Left lung (tissue), 10 donors: ENCODE measurements around the gene ARF3. TPM values are rescaled to one million over a fixed set of nuclear protein-coding genes. Genes with fewer than 3 reads are reported as not detected.

Experiments used
- ATAC-seq: fragments of 200-7000 bp; cut with Tn5 transposase; one replicate; pipeline ENCODE4 v1.9.1; 2020; ENCODE audit warnings: moderate library complexity
- DNase-seq, 4 donors: peaks; one replicate each; pipeline ENCODE4 v3.0.0-alpha.2; 2013 to 2020
- H3K27ac ChIP-seq, 2 donors: fragments of 200-600 bp; sonication (generic) in 1 of 2; one replicate each; pipeline versions ENCODE4 v1.5.0 to v1.8.0; 2020 to 2021
- H3K27me3 ChIP-seq, 2 donors: fragments of 200-600 bp; sonication (generic) in 1 of 2; one replicate each; pipeline versions ENCODE4 v1.5.0 to v1.8.0; 2020 to 2021
- H3K36me3 ChIP-seq, 2 donors: fragments of 200-600 bp; sonication (generic) in 1 of 2; one replicate each; pipeline versions ENCODE4 v1.5.0 to v1.8.0; 2020 to 2021
- H3K4me1 ChIP-seq, 2 donors: fragments of 200-600 bp; one replicate each; pipeline ENCODE4 v1.8.0; 2021
- H3K4me3 ChIP-seq, 2 donors: fragments of 200-600 bp; sonication (generic) in 1 of 2; one replicate each; pipeline versions ENCODE4 v1.5.0 to v1.8.0; 2020 to 2021; ENCODE audit warnings: mild to moderate bottlenecking in 1 of 2
- H3K9me3 ChIP-seq, 2 donors: fragments of 200-600 bp; sonication (generic) in 1 of 2; one replicate each; pipeline versions ENCODE4 v1.5.0 to v1.8.0; 2020 to 2021
- CTCF ChIP-seq, 2 donors: fragments of 200-600 bp; sonication (generic) in 1 of 2; IDR thresholded peaks; one replicate each; pipeline versions ENCODE4 v1.5.0 to v1.8.0; 2021; ENCODE audit warnings: antibody characterized with exemption in 2 of 2
- intact Hi-C, 2 donors: fragments of 100-400 bp; cut with DNase I; formaldehyde crosslinking; loops; one replicate each; pipeline versions ENCODE4 v1.11.2 to v1.14.2; 2022
- polyA plus RNA-seq, 6 donors: library from polyadenylated mRNA; unstranded; fragments of 120-200 nt; gene quantifications; one replicate each; pipeline ENCODE4 v1.2.1, GENCODE V29; 2013; ENCODE audit not compliant: insufficient read length in 6 of 6
- total RNA-seq, 2 donors: library from RNA; stranded (reverse); fragmentation: NEBNext Ultra II Directional; extraction: Animal tissue kit (Norgen Biotek cat#: 25700); gene quantifications; one replicate each; pipeline ENCODE4 v1.2.1, GENCODE V29; 2021
- donor health status: DM: no; HTN: yes; CAD: no.
- donor health status: DM: no; HTN: no; CAD: no.

Gene ARF3
- total and polyA plus RNA-seq, 8 donors = 91.8 to 186 (median 105) TPM

GRCh38 chr12:48969833-48970701, 12.8 kb upstream of the ARF3 start:
- Histone ChIP-seq H3K36me3 (no peaks in the 10 kb centered on the region), H3K27ac (no peak overlapping the region), H3K9me3 (no peaks in the 10 kb centered on the region), H3K4me3 (no peak overlapping the region), H3K4me1 (peaks cover 12 to 45% of the 10 kb centered on the region in 2 donors), H3K27me3 (peaks cover 44 to 64% of the 10 kb centered on the region in 2 donors)
- TF ChIP-seq CTCF (IDR thresholded peaks at IDR 0.05) = no peak
- ATAC-seq (peak; percentile 58), DNase-seq (peak in 1 of 4 donors; percentile 79)
- intact Hi-C loops = no loop called here

- Histone ChIP-seq H3K4me3 (no peak overlapping the region), H3K36me3 (no peaks in the 10 kb centered on the region), H3K4me1 (peaks cover 12 to 45% of the 10 kb centered on the region in 2 donors), H3K9me3 (no peaks in the 10 kb centered on the region), H3K27me3 (peaks cover 44 to 57% of the 10 kb centered on the region in 2 donors), H3K27ac (no peak overlapping the region)
- no peak for ATAC-seq
- intact Hi-C loops = no loop called here
- no peak for DNase-seq
- TF ChIP-seq CTCF (IDR thresholded peaks at IDR 0.05) = no peak
Observed at GRCh38 chr12:48969160-48969771, 12.0 kb upstream of the ARF3 start.

GRCh38 chr12:48968467-48968866, 11.2 kb upstream of the ARF3 start:
- no peak overlapping the region for H3K4me3 ChIP-seq
- no peaks in the 10 kb centered on the region for H3K36me3 ChIP-seq
- DNase-seq (no peak), ATAC-seq (no peak)
- no peak overlapping the region for H3K27ac ChIP-seq
- peaks cover 39 to 49% of the 10 kb centered on the region in 2 donors for H3K27me3 ChIP-seq
- TF ChIP-seq CTCF (IDR thresholded peaks at IDR 0.05) = no peak
- intact Hi-C loops = no loop called here
- peaks cover 7 to 38% of the 10 kb centered on the region in 2 donors for H3K4me1 ChIP-seq
- H3K9me3 ChIP-seq = no peaks in the 10 kb centered on the region

- no peak for TF ChIP-seq CTCF (IDR thresholded peaks at IDR 0.05)
- intact Hi-C loops = no loop called here
- Histone ChIP-seq H3K27ac (no peak overlapping the region), H3K27me3 (peaks cover 34 to 44% of the 10 kb centered on the region in 2 donors), H3K4me3 (no peak overlapping the region), H3K9me3 (no peaks in the 10 kb centered on the region), H3K4me1 (peaks cover 6 to 33% of the 10 kb centered on the region in 2 donors), H3K36me3 (no peaks in the 10 kb centered on the region)
- DNase-seq (no peak), ATAC-seq (no peak)
Observed at GRCh38 chr12:48967991-48968390, 10.7 kb upstream of the ARF3 start.

- no peak for TF ChIP-seq CTCF (IDR thresholded peaks at IDR 0.05)
- ATAC-seq = no peak
- Histone ChIP-seq H3K4me3 (no peak overlapping the region), H3K9me3 (no peaks in the 10 kb centered on the region), H3K4me1 (peaks cover 3 to 18% of the 10 kb centered on the region in 2 donors), H3K27me3 (peaks cover 18 to 30% of the 10 kb centered on the region in 2 donors), H3K27ac (no peak overlapping the region), H3K36me3 (no peaks in the 10 kb centered on the region)
- DNase-seq = no peak
- intact Hi-C loops = no loop called here
Observed at GRCh38 chr12:48966177-48966895, 9.0 kb upstream of the ARF3 start.
